Adrenal gland (tissue), 12 donors: ENCODE measurements around the gene ATG2B. TPM values are rescaled to one million over a fixed set of nuclear protein-coding genes. Genes with fewer than 3 reads are reported as not detected.

Experiments
- DNase-seq, 7 donors: peaks; one replicate each; pipeline ENCODE4 v3.0.0-alpha.2; 2019 to 2020
- H3K27ac ChIP-seq, 5 donors: fragments of 200-600 bp; sonication (generic) in 4 of 5; 1 replicate in 3 of 5; 2 replicates in 2 of 5; pipeline versions ENCODE4 v1.5.1 to v1.8.0; 2016 to 2020; ENCODE audit warnings: mild to moderate bottlenecking in 1 of 5
- H3K27me3 ChIP-seq: fragments of 200-600 bp; 2 replicates; pipeline ENCODE4 v1.8.0; 2021
- H3K36me3 ChIP-seq, 2 donors: fragments of 200-600 bp; replicated peaks in 1 of 2; 1 replicate in 1 of 2; 2 replicates in 1 of 2; pipeline versions ENCODE4 v1.5.1 to v1.8.0; 2018 to 2022
- H3K4me1 ChIP-seq, 2 donors: fragments of 200-600 bp; replicated peaks in 1 of 2; 1 replicate in 1 of 2; 2 replicates in 1 of 2; pipeline versions ENCODE4 v1.5.1 to v1.8.0; 2018 to 2021
- H3K4me3 ChIP-seq, 4 donors: fragments of 200-600 bp; sonication (generic) in 3 of 4; one replicate each; pipeline ENCODE4 v1.5.1; 2016 to 2018
- H3K9me3 ChIP-seq, 3 donors: fragments of 200-600 bp; sonication (generic) in 1 of 3; replicated peaks in 1 of 3; 1 replicate in 2 of 3; 2 replicates in 1 of 3; pipeline versions ENCODE4 v1.5.1 to v1.8.0; 2016 to 2021
- POLR2A ChIP-seq, 2 donors: fragments of 450-650 bp; IDR thresholded peaks; one replicate each; pipeline ENCODE4 v1.6.1; 2017; ENCODE audit warnings: antibody characterized with exemption in 2 of 2, mild to moderate bottlenecking in 2 of 2, moderate library complexity in 1 of 2
- WGBS, 4 donors: extraction: QIAGEN DNeasy Blood & Tissue Kit in 2 of 4; methylation state at CpG; one replicate each; pipeline versions ENCODE4 v1.1.5 to v1.1.7; 2013 to 2017; 5-methylcytosine and 5-hydroxymethylcytosine counted together
- intact Hi-C, 2 donors: fragments of 100-400 bp; cut with DNase I; formaldehyde crosslinking; loops; one replicate each; pipeline versions ENCODE4 v1.14.1 to v1.15.0; 2022 to 2023
- polyA plus RNA-seq, 3 donors: library from polyadenylated mRNA; stranded (reverse); fragments of 200-250 nt in 2 of 3; fragments of 350-450 nt in 1 of 3; fragmentation: Illumina TruSeq in 1 of 3; extraction: RNeasy Lipid Tissue Mini Kit (QIAGEN cat#74804) in 1 of 3; gene quantifications; one replicate each; pipeline ENCODE4 v1.2.3, GENCODE V29; 2013 to 2014
- total RNA-seq, 9 donors: library from RNA; depleted of rRNA in 4 of 9; stranded (reverse); fragments of >200 nt in 4 of 9; fragments of 120-200 nt in 1 of 9; fragmentation: NEBNext Ultra II Directional in 1 of 9; extraction: Animal tissue kit (Norgen Biotek cat#: 25700) in 1 of 9; gene quantifications; one replicate each; pipeline versions ENCODE4 v1.1.0 to v1.2.4, GENCODE V29; 2013 to 2023
- TF ChIP-seq, protein P1 (sequence below), 6 experiments: fragments of 450-650 bp in 4 of 6; fragments of 200-600 bp in 2 of 6; sonication (generic) in 1 of 6; IDR thresholded peaks; 1 replicate in 5 of 6; 2 replicates in 1 of 6; pipeline versions ENCODE4 v1.5.1 to v1.8.0; 2016 to 2021; ENCODE audit warnings: antibody characterized with exemption in 6 of 6, mild to moderate bottlenecking in 2 of 6, moderate library complexity in 1 of 6
- donor health status: healthy with polysubstance abuse.
- donor health status: Bipolar disorder and iron deficiency.
- donor health status: DM: yes; HTN: yes; CAD: no.
- donor health status: DM: no; HTN: no; CAD: no.
- donor health status: DM: no; HTN: no; CAD: no.
- donor health status: DM: yes; HTN: yes; CAD: no.

The ATG2B gene
- total and polyA plus RNA-seq, 12 donors: 8.3 to 34.8 (median 18.5) TPM

DNA sequence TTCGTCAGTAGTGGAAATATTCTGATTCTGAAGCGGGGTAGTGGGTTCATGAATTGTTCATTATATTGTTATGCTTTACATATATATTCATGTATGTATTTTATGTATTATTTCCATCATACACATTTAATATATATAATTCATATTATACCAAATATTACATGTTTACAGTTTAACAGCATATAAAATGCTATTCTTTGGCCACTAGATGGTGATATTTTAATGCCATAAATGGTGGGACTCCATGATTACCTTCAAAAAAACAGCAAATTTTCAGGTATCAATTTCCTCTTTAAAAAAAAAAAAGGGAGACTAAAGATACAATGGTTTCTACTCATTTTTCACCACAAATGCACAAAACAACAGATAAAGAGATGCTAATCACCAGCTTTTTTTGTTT, 66.1 kb downstream of the ATG2B start:
- DNase-seq: no peak
- H3K4me3 ChIP-seq: no peak overlapping the region
- H3K4me1 ChIP-seq: no peaks in the 10 kb centered on the region
- H3K9me3 ChIP-seq: no peaks in the 10 kb centered on the region
- H3K36me3 ChIP-seq: peaks cover 0 to 24% of the 10 kb centered on the region in 2 donors
- no peak overlapping the region for H3K27ac ChIP-seq
- H3K27me3 ChIP-seq: no peaks in the 10 kb centered on the region
- TF ChIP-seq POLR2A (IDR thresholded peaks at IDR 0.05): no peak
- TF ChIP-seq, protein P1, sequence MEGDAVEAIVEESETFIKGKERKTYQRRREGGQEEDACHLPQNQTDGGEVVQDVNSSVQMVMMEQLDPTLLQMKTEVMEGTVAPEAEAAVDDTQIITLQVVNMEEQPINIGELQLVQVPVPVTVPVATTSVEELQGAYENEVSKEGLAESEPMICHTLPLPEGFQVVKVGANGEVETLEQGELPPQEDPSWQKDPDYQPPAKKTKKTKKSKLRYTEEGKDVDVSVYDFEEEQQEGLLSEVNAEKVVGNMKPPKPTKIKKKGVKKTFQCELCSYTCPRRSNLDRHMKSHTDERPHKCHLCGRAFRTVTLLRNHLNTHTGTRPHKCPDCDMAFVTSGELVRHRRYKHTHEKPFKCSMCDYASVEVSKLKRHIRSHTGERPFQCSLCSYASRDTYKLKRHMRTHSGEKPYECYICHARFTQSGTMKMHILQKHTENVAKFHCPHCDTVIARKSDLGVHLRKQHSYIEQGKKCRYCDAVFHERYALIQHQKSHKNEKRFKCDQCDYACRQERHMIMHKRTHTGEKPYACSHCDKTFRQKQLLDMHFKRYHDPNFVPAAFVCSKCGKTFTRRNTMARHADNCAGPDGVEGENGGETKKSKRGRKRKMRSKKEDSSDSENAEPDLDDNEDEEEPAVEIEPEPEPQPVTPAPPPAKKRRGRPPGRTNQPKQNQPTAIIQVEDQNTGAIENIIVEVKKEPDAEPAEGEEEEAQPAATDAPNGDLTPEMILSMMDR (IDR thresholded peaks at IDR 0.05): peak; percentile 30 to 67 (median 50)
- intact Hi-C loops: loop anchor here in 1 of 2 donors (5.0 kb wide), 1 partner anchor 130 kb away; no protein-coding TSS in a partner anchor
- 91 to 96% (median 93%) methylated on average over 2 of the region's 2 CpGs for WGBS, 4 donors

DNA sequence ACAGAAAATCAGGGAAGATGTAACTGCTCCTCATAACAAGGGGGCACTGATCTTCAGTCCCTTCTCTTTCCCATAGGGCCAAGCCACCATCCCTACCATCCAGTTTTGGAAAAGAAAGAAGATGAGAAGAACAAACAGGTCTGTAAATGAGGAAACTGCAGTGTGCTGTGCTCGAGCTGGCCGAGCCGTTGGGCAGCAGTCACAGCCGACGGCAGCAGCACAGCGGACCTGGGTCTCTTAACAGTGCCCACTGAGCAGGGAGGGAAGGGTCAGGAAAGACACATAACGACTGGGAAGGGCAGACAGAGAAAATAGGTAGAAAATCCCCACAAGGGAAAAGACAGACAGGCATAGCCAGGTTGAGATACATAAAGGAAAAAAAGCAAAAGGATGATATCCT, 68.9 kb downstream of the ATG2B start:
- no peaks in the 10 kb centered on the region for H3K9me3 ChIP-seq
- no peaks in the 10 kb centered on the region for H3K4me1 ChIP-seq
- TF ChIP-seq, protein P1 (IDR thresholded peaks at IDR 0.05): no peak
- TF ChIP-seq POLR2A (IDR thresholded peaks at IDR 0.05): no peak
- no peaks in the 10 kb centered on the region for H3K27me3 ChIP-seq
- H3K36me3 ChIP-seq: peaks cover 0 to 27% of the 10 kb centered on the region in 2 donors
- H3K4me3 ChIP-seq: no peak overlapping the region
- intact Hi-C loops: no loop called here
- WGBS, 4 donors: 86 to 93% (median 87%) methylated on average over 7 of the region's 7 CpGs
- no peak for DNase-seq
- H3K27ac ChIP-seq: no peak overlapping the region

DNA sequence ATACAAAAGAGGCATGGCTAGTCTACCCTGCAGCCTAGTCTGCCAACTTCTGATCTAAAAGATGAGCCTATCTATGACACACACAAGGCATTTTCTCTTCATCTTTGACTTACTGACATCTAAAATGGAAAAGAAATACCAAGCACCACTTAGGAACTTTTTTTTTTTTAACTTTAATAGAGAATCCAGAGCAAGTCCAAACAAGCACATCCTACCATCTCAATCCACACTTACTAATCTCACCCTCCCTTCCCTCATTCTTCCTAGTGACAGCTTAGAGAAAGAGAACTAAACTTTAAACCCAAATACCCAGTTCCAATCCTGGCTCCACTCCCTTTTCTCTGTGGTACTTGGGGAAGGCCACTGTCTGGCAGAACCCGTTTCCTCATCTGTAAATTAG, 75.3 kb downstream of the ATG2B start:
- TF ChIP-seq, protein P1 (IDR thresholded peaks at IDR 0.05): no peak
- no peak for TF ChIP-seq POLR2A (IDR thresholded peaks at IDR 0.05)
- no peak overlapping the region for H3K4me3 ChIP-seq
- WGBS, 4 donors: 93 to 100% (median 94%) methylated on average over 1 of the region's 1 CpG
- intact Hi-C loops: no loop called here
- no peaks in the 10 kb centered on the region for H3K4me1 ChIP-seq
- no peaks in the 10 kb centered on the region for H3K27me3 ChIP-seq
- no peak for DNase-seq
- H3K27ac ChIP-seq: peak overlapping the region in 1 of 5 donors; percentile 46
- H3K36me3 ChIP-seq: peaks cover 0 to 44% of the 10 kb centered on the region in 2 donors
- H3K9me3 ChIP-seq: no peaks in the 10 kb centered on the region

DNA sequence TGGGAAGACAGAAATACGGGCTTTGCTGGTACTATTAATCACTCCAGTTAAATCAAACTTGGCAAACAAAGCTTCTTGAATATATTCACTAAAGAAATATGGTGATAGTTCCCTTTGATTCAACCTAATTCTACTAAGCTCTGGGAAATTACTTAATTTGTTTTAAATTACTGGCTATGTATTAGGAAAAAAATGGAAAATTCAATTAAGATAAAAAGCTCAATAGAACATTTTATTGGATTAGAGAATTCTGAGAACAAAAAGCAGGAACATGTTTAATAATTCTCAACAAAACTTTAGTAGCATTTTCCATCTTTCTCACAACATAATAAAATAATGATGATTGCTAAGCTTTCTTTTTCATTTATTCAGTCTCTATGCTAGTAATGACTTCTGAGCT, 76.9 kb downstream of the ATG2B start:
- no peaks in the 10 kb centered on the region for H3K4me1 ChIP-seq
- no peak overlapping the region for H3K4me3 ChIP-seq
- H3K27me3 ChIP-seq: no peaks in the 10 kb centered on the region
- peak overlapping the region in 2 of 5 donors; percentile 31 to 48 for H3K27ac ChIP-seq
- TF ChIP-seq POLR2A (IDR thresholded peaks at IDR 0.05): no peak
- TF ChIP-seq, protein P1 (IDR thresholded peaks at IDR 0.05): no peak
- no peaks in the 10 kb centered on the region for H3K9me3 ChIP-seq
- intact Hi-C loops: no loop called here
- WGBS, 4 donors: 63 to 87% (median 76%) methylated on average over 1 of the region's 1 CpG
- H3K36me3 ChIP-seq: peaks cover 0 to 40% of the 10 kb centered on the region in 2 donors
- no peak for DNase-seq
